NCI-H128 (cell line): ENCODE data around the gene ADGRG7.

Experiments
- DNase-seq: peaks from one replicate; lab custom pipeline; 2025; ENCODE audit not compliant: unreplicated experiment; lab: John Stamatoyannopoulos, UW

ADGRG7 gene

DNA sequence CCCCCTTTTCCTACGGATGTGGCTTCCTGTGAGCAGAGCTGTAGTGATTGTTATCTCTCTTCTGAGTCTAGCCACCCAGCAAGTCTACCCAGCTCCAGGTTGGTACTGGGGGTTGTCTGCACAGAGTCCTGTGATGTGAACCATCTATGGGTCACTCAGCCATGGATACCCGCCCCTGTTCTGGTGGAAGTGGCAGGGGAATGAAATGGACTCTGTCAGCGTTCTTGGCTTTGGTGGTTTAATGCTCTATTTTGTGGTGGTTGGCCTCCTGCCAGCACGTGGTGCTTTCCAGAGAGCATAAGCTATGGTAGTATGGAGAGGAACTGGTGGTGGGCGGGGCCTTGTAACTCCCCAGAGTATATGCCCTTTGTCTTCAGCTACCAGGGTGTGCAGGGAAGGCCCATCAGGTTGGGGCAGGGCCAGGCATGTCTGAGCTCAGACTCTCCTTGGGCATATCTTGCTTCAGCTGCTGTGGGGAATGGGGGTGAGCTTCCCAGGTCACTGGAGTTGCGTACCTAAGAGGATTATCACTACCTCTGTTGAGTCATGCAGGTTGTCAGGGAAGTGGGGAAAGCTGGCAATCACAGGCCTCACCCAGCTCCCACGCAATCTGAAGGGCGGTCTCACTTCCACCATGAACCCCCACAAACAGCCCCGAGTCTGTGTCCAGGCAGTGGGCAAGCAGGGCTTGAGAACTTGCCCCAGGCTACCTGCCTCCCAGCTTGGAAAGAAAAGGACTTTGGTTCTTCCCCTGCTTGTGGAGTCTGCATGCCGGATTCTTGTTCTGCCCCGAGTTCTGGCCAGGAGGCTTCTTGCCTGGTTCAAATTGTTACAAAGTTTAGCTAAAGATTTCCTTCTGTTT is 9.0 kb upstream of the ADGRG7 start:
- DNase-seq, result no peak

DNA sequence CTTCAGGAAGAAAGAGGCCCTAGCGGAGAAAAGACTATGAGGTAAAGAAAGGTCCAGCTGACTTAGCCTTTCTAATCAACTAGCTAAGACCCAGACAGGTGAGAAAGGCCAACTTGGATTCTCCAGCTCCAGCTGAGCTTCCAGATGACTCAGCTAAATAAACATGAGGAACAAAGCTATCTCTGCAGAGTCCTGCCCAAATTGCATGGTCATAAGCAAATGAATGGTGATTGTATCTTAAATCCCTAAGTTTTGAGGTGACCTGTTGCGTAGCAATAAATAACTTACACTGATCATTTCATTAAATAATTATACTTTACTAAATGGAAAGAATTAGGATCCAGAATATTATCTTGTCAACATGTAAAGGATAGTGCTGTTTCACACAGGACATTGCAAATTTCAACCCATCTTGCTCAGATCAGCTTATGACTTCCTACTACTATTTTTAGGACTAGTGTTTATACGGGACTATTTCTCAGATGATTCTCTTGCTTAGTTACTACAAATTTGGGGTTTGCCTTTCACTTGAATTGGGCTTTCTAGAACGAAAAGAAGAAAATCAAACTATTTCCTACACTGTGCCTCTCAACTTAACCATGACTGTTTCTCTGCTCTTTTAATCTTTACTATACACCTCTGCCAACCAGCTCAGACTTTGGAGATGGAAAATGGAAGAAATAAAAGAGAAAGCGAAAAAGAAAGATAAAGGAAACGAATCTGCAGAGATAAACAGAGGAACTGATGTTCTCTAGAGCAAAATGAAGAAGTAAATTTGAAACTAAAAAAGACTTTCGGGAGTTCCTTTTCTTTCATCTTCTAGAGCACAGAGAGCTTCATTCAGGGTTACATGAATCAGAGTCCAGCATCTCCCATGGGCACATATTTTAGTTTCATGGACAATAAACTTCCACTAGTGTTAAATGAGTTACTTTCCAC is 6.6 kb upstream of the ADGRG7 start:
- no peak for DNase-seq

DNA sequence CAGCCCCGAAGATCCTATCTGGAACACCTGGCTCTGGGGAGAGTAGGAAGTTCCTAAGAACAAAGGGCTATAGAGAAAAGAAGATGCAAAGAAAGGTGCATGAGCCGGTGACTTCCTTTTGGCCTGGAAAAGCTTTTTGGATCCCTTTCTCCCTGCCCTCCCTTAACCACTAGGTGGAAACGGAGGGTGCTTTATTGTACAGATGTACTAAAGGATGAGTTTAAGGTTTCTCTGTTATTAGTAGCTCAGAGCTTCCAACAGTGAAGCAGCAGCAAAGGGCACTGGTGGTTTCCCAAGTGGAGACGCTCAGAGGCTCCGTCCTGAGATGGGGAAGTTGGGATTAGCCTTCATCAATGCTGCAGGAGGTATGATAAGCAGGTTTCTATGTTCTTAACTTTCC is 5.9 kb upstream of the ADGRG7 start:
- DNase-seq, result no peak

DNA sequence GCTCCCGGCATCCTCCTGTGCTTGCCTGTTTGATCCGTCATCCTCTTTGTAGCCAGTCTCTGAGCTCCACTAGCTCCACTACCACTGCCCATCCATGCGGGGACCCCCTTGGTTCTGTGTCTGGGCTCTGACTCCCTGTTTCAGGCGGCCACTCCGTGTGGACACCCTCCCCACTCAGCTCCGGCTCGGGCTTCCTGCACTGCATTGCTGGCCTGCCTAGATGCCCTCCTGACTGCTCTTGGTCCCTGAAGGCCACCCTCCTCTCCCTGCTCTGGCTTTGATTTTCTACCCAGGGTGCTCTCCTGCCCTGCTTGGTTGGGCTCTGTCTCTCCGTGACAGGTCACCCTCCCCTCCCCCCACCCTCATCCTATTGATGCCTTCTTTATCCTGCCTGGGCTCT is 4.0 kb upstream of the ADGRG7 start:
- DNase-seq, result no peak

DNA sequence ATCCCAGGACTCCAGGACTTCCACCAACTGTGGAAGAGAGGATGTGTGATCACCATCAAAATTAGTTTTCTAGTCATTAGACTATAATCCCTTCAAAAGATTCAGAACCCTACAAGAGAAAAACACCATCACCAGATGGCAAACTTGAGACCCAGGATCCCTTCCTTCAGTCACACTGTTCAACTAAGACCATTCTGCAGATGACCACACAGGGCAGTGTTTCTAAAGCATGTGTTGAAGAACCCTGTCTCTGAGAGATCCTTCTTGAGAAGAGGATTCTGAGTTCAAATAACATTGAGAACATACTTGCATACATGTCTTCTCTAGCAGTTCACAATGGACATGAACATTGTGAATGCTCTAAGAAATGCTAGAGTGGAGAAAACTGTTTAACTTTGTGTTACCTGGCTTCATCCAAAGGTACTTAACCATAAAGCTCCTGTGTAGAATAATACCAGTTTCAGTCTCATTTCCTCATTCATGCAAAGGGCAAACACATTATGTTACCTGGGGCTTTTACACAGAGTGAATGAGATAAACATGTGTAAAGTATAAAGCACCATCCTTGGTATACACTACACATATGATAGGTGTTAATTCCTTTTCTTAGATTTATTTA is 2.4 kb upstream of the ADGRG7 start:
- DNase-seq, result no peak

DNA sequence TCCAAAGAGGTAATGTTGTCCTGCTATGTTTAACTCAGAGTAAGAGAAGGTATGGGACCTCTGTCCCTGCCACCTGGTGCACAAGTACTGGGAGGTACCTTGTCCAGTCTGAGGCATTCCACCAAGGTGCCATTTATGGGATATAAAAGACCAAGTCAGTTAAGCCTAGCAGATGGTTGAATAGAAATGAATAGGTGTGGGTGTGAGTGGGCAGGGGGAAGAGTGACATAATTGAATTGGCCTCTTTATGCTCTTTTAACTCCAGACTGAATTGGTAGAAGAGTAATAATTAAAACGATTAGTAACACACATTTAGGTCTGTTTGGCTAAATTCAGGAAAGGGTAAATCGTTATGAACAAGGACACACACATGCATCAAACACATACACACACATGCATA is 562 bp downstream of the ADGRG7 start:
- DNase-seq, result no peak

DNA sequence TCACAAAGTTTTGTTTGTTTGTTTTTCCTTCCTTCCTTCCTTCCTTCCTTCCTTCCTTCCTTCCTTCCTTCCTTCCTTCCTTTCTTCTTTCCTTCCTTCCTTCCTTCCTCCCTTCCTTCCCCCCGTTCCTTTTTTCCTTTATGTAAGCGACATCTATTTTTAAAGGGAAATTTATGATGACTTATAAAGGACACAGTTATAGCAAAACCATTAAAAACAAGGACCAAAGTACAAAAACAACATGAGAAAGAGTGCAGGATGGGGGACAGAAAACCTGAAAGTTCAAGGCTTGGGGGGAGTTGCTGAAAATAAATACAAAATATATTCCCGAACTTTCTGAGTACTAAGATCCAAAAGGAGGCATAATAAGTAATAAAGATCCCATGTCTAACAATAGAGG is 1.8 kb downstream of the ADGRG7 start:
- no peak for DNase-seq

DNA sequence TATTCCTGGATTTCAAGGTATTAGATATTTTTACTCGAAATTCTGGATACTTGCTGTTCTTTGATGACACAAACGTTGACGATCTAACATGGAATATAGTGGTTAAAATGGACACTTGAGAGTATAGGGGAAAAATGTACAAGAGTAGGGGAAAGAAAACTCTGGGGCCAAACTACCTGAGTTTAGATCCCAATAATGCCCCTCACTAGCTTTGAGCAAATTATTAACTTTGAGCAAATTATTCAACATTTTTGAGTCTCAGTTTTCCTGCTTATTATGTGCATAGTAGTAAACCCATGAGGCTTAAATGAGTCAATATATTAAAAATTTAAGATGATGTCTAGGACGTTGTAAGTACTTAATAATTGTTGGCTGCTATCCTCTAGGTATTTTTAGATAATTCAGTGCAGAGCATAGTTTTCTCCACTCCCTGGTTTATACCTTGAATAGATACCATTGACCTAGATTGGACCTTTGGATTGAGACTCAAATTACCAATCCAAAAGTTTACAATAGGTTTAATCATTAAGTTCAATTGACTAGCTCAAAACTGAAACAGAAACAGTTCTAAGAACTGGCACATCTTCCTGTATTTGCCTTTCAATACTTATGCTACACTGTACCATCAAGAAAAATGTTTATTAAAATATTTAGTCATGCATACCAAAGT is 4.5 kb downstream of the ADGRG7 start:
- no peak for DNase-seq

DNA sequence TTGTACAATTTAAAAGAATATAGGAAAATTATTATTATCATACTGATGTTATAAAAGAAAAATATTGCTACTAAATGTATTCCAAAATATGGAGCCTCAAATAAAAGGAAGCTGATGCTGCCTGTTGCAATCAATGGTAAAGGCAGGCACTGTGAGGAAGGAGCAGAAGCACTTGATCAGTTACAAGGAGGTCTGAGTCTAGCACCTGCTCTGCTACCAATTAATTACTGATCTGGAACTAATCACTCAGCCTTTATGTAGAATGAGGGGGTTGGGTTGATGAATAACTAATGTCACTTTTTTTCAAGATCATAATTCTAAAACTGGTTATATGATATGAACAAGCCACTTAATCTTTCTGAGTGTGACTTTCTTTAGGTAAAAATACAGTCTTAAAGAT is 5.5 kb downstream of the ADGRG7 start:
- no peak for DNase-seq

DNA sequence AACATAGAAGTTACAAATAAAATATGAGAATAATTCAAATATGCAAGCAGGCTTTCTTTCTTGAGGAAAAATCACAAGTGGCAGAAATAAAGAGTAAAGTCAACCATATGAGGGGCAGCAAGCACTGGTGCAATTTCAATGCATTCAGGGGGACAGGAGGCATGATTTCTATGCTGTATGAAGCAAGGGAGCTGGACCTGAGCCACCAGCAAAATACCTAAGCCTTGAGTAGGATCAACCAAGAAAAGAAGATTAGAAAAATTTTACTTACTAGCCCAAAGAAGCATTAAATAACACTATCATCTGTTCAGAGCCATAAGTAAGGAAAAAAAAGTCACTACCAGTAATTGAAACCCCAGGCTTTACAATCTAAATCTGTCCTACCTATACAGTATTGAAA is 6.3 kb downstream of the ADGRG7 start:
- no peak for DNase-seq

DNA sequence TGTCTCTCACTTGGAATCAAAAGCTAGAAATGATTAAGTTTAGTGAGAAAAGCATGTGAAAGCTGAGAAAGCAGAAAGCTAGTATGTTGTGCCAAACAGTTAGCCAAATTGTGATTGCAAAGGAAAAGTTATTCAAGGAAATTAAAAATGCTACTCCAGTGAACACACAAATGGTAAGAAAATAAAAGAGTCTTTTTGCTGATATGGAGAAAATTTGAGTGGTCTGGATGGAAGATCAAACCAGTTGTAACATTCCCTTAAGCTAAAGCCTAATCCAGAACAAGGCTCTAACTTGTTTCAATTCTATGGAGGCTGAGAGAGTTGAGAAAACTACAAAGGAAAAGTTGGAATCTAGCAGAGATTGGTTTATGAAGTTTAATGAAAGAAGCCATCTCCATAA is 11.8 kb downstream of the ADGRG7 start:
- DNase-seq, result no peak

DNA sequence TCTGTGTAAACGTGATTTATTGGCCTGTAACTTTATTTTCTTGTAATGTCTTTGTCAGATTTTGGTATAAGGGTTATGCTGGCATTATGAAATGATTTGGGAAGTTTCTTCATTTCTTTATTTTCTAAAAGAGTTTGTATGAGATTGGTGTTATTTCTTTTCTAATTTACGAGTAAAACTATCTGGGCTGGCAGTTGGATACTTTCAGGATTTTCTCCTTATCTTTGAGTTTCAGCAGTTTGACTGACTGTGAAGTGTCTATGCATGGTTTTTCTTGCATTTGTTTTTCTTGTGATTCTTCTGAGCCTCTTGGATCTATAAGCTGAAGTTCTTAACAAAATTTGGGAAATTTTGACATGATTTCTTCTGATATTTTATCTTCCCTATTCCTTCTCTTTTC is 18.1 kb downstream of the ADGRG7 start:
- no peak for DNase-seq

DNA sequence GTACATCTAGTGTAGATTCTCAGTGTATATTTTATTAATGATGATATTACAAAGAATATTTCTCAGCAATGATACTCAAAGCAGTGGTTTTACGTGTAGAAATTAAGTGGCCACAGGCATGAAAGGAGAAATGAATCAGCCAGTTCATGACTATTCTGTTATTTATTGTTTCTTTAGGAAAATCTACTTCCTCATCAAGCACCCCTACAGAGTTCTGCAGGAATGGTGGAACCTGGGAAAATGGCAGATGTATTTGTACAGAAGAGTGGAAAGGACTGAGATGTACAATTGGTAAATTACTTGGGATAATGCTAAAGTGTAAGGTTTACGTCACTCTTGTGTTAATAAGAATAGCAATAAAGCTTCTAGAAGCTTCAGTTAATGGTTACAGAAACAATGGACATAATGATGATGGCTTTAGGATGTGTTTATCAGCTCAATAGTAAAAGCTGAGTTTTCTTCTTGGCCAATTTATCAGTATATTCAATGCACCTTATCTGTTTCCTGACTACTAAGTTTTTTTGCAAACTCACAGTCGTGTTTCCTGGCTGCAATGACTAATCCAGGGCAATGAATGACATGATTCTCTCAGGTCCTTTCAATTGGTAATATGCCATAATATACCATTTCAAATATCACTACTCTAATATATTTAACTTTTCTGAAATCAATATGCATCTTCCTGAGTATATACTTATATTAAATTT is 20.2 kb downstream of the ADGRG7 start:
- no peak for DNase-seq

DNA sequence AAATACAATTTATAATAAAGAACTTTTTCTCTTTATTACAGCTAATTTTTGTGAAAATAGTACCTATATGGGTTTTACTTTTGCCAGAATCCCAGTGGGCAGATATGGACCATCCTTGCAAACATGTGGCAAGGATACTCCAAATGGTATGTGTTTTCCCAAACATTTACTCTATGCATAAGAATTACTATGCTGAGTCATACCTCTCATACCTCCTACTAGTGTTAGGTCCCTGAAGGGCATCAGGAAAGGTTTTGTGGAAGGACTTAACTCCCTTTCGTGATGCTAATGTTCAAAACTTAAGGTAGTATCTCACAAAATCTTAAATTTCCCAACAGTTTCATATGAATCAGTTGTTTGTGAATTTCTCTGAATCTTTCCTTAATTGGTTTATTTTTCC is 21.3 kb downstream of the ADGRG7 start:
- DNase-seq, result no peak

DNA sequence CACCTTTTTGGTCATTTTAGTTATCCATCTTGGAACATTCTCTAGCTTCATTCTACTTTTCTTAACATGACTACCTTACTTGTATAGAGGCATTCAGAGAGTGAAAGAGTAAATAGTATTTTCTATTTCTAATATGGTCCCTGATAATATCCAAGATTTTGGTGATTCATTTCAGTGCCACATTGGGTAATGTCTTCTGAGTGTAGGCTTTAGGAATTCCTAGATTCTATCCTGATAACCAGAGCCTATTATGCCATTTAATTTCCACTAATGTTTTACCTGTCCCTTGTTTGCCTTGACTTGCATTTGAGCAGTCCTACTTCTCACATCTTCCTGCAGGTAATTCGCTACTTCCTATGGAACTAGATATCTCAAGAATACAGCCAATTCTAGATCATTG is 21.8 kb downstream of the ADGRG7 start:
- no peak for DNase-seq

DNA sequence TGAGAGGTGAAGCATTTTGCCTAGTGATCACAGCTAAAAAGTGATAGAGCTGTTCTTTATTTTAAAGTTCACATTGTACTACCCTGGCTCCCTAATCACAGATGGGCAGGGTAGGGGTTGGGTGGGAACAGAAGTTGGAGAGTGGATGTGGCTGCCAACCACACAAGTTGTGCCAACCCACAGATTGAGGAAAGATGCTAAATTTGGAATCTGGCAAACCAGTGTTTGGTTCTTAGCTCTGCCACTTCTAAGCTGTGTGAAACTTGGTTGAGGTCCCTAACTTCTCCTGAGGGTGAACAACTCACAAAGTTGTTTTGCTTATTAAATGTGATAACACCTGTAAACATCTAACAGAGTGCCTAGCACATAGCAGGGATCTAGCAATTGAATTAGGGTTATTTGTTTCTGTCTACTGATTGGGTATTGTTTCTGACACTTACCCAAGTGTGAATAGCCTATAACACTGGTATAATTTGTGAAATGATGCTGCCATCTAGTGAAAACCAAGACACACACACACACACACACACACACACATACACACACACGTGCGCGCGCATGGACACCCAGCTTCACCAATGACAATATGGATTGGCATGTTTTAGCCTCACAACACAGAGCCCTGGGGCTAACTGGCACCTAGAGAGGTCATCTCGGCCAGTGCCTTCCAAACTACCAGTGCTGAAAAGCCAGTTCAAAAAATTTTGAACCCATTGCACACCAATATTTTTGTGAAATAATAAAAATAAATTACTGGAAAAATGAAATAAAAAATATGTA is 25.3 kb downstream of the ADGRG7 start:
- no peak for DNase-seq

DNA sequence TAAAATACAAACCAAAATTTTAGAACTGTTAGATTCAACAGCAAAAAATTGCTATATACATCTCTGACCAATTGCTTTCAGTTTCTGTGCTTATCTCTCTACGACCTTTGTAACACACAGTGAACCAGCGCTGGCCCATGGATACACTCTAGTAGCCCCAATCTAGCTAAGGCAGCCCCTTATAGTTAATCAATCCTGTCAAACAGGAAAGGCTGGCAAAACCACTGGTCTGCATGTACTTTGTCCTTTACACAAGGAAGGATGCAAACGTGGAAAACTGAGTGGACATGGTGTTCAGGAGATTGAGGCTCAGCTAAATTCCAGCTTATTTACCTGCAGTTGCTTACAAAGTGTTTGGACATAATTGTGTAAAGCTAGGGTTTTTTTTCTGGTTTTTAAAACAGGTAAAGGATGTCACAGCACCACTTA is 25.9 kb downstream of the ADGRG7 start:
- no peak for DNase-seq

DNA sequence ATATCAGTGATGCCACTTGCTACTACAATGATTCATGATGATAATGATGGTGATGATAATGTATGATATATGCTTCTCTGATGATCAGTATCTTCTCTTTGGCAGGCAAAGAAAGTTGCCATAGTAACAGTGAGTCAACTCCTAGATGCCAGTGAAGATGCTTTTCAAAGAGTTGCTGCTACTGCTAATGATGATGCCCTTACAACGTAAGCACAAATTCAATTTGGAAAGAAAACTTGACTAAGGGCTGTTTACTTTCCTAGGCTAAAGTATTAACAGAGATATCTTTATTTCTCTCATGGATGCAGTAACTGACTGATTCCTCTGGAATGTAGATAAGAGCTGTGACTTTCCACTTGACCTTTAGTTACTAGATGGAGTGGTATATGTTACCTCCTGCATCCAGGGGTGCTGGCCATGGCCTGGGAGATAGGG is 27.8 kb downstream of the ADGRG7 start:
- no peak for DNase-seq

DNA sequence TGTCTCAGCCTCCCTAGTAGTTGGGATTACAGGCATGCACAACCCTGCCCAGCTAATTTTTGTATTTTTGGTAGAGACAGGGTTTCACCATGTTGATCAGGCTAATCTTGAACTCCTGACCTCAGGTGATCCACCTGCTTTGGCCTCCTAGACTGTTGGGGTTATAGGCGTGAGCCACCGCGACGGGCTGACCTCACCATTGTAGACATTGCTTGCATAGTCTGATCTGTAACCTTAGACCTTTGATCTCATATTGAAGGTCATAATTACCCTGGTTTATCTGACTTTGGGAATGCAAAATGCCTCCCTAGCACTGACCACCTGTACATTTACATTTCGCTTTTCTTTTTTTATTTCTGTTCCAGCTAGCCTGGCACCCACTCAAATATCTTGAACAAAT is 31.2 kb downstream of the ADGRG7 start:
- DNase-seq, result no peak
